Measurements from ENCODE around the gene CYP2S1. TPM values are rescaled to one million over a fixed set of nuclear protein-coding genes. Genes with fewer than 3 reads are reported as not detected.

Gene CYP2S1
- total and polyA plus RNA-seq, 9 of the 15 experiments (the other 6 are each of a cell fraction or from before 2014, with no cell fraction given) = 0.07 to 1.9 (median 0.41) TPM

- TF ChIP-seq SUPT5H (IDR thresholded peaks at IDR 0.05) = no peak
- no peak for TF ChIP-seq NCOR1 (IDR thresholded peaks at IDR 0.05)
- TF ChIP-seq MAFG (tag; conservative IDR thresholded peaks at IDR 0.05) = no peak
- TF ChIP-seq MECOM (CRISPR knock-in tag; IDR thresholded peaks at IDR 0.05) = no peak
- TF ChIP-seq CBX1 (IDR thresholded peaks at IDR 0.05; ENCODE audit: low read depth) = peak; percentile 32; the same call in 1 of the 2 replicates
- TF ChIP-seq XRCC4 (IDR thresholded peaks at IDR 0.05; ENCODE audit: extremely low read depth, insufficient read depth, insufficient read length) = no peak
- TF ChIP-seq ZNF12 (CRISPR knock-in tag; IDR thresholded peaks at IDR 0.05) = no peak
- TF ChIP-seq SMAD1 (IDR thresholded peaks at IDR 0.05; ENCODE audit: low read depth, low read length, partially characterized antibody) = no peak
- TF ChIP-seq ZNF780A (CRISPR knock-in tag; IDR thresholded peaks at IDR 0.05) = no peak
- TF ChIP-seq, protein P1, sequence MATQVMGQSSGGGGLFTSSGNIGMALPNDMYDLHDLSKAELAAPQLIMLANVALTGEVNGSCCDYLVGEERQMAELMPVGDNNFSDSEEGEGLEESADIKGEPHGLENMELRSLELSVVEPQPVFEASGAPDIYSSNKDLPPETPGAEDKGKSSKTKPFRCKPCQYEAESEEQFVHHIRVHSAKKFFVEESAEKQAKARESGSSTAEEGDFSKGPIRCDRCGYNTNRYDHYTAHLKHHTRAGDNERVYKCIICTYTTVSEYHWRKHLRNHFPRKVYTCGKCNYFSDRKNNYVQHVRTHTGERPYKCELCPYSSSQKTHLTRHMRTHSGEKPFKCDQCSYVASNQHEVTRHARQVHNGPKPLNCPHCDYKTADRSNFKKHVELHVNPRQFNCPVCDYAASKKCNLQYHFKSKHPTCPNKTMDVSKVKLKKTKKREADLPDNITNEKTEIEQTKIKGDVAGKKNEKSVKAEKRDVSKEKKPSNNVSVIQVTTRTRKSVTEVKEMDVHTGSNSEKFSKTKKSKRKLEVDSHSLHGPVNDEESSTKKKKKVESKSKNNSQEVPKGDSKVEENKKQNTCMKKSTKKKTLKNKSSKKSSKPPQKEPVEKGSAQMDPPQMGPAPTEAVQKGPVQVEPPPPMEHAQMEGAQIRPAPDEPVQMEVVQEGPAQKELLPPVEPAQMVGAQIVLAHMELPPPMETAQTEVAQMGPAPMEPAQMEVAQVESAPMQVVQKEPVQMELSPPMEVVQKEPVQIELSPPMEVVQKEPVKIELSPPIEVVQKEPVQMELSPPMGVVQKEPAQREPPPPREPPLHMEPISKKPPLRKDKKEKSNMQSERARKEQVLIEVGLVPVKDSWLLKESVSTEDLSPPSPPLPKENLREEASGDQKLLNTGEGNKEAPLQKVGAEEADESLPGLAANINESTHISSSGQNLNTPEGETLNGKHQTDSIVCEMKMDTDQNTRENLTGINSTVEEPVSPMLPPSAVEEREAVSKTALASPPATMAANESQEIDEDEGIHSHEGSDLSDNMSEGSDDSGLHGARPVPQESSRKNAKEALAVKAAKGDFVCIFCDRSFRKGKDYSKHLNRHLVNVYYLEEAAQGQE (IDR thresholded peaks at IDR 0.05; ENCODE audit: borderline replicate concordance) = no peak
- TF ChIP-seq, protein P1 (CRISPR knock-in tag; IDR thresholded peaks at IDR 0.05; ENCODE audit: low read depth) = no peak
- no peak for TF ChIP-seq SIN3B (IDR thresholded peaks at IDR 0.05; ENCODE audit: low read depth)
These were observed 41.6 kb downstream of the CYP2S1 start (continued) for GRCh38 chr19:41234512-41235168.
